NT2/D1 (cell line): Measurements from ENCODE around the gene ATAD3C.
"Not testable (repeated sequence)": the region's sequence is repeated elsewhere in the genome, so short reads cannot be mapped to it uniquely, and the experiment has no call there.

Experiments
- DNase-seq: peaks from one replicate; pipeline ENCODE4 v3.0.0-alpha.2; 2011; ENCODE audit warnings: low read depth, low spot score
- H3K27me3 ChIP-seq: 2 replicates; pipeline ENCODE4 v1.6.0; 2011; ENCODE audit warnings: mild to moderate bottlenecking; ENCODE audit not compliant: insufficient read length, insufficient read depth
- H3K36me3 ChIP-seq: 2 replicates; pipeline ENCODE4 v1.6.1; 2011; ENCODE audit warnings: mild to moderate bottlenecking, low read length, mixed read lengths; ENCODE audit not compliant: insufficient read depth, insufficient read length
- H3K4me1 ChIP-seq: 2 replicates; pipeline ENCODE4 v1.5.1; 2011; ENCODE audit not compliant: insufficient read depth, insufficient read length
- H3K4me3 ChIP-seq: 2 replicates; pipeline ENCODE4 v1.5.1; 2011; ENCODE audit warnings: low read depth; ENCODE audit not compliant: insufficient read length
- H3K9ac ChIP-seq: 2 replicates; pipeline ENCODE4 v1.6.0; 2011; ENCODE audit warnings: low read depth; ENCODE audit not compliant: insufficient read length
- H3K9me3 ChIP-seq: 2 replicates; pipeline ENCODE4 v1.5.1; 2011; ENCODE audit warnings: mild to moderate bottlenecking, low read length; ENCODE audit not compliant: insufficient read depth
- SUZ12 ChIP-seq: IDR thresholded peaks from 2 replicates; pipeline ENCODE4 v1.6.1; 2011; ENCODE audit not compliant: insufficient read length, insufficient read depth; ENCODE audit errors: extremely low read depth
- YY1 ChIP-seq: IDR thresholded peaks from 2 replicates; pipeline ENCODE4 v1.6.1; 2011; ENCODE audit not compliant: insufficient read length, insufficient read depth
- ZNF274 ChIP-seq: IDR thresholded peaks from 2 replicates; pipeline ENCODE4 v1.6.1; 2011; ENCODE audit warnings: mild to moderate bottlenecking, low read depth, low read length

Gene ATAD3C

DNA sequence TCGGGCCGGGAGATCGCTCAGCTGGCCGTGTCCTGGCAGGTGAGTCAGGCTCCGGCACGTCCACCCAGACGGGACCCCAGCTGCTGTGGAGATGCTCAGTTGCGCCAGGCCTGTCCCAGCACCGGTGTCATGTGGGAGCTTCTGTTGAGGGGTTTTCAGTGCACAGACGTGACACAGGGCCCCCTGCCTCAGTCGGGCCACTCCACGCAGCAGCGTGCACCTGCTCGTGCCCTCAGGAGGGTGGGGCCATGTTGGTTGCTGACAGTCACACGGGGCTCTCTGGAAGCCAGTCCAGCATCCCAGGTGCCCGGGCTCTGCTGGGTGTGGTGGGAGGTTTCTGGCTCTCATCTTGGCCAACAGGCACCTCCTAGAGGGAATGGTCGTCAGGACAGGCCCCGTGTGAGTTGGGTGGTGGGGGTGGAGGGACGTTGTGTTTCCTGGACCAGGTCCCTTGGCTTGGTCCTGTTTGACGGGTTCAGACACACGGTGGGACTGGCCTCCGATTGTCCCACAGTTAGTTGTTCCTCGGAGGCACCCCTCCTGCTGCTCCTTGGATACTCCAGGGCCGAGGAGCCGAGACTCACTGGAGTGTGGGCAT, 41.2 kb downstream of the ATAD3C start:
- TF ChIP-seq SUZ12: no peak
- no peak for TF ChIP-seq ZNF274
- TF ChIP-seq YY1: no peak
- Histone ChIP-seq H3K4me3 (no peak overlapping the region), H3K9ac (no peak overlapping the region), H3K9me3 (peaks cover 14% of the 10 kb centered on the region; the same call in 1 of the 2 replicates), H3K36me3 (peaks cover 73% of the 10 kb centered on the region), H3K27me3 (no peaks in the 10 kb centered on the region), H3K4me1 (no peaks in the 10 kb centered on the region)
- DNase-seq: no peak

DNA sequence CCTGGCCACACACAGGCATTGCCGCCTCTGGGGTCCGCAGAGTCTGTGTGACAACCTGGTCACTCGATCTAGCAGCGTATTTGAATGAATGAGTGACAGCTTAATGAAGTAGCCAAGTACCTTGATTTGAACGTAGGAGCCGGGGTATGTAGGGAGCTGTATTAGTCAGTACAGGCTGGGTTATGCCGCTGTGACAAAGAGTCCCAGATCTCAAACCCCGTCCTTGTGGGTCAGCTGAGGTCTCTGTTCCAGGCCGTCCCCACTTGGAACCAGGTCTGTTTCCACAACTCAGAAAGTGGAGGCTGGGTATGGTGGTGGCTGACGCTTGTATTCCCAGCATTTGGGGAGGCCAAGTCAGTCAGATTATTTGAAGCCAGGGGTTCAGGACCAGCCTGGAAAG, 42.1 kb downstream of the ATAD3C start:
- TF ChIP-seq ZNF274: no peak
- TF ChIP-seq SUZ12: no peak
- TF ChIP-seq YY1: no peak
- no peaks in the 10 kb centered on the region for H3K4me1 ChIP-seq
- peaks cover 72% of the 10 kb centered on the region for H3K36me3 ChIP-seq
- no peaks in the 10 kb centered on the region for H3K27me3 ChIP-seq
- peaks cover 14% of the 10 kb centered on the region; the same call in 1 of the 2 replicates for H3K9me3 ChIP-seq
- H3K9ac ChIP-seq: no peak overlapping the region
- DNase-seq: no peak
- no peak overlapping the region for H3K4me3 ChIP-seq

DNA sequence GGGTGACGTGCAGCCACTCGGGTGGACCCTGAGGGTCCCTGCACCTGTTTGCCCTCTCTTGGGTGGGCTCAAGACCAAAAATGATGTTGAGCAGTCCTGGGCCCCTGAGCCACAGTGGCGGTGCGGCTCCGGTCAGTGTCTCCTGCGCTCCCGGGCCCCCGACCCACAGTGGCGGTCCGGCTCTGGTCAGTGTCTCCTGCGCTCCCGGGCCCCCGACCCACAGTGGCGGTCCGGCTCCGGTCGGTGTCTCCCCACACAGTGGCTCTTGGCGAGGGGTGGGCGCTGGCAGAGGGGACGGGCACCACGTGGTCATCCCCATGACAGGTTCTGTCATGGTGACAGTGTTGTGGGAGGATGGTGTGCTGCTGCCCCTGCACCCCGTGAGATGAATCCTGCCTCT, 44.8 kb downstream of the ATAD3C start:
- DNase-seq, H3K9ac ChIP-seq, H3K27me3 ChIP-seq, H3K4me1 ChIP-seq, H3K4me3 ChIP-seq: not testable (repeated sequence)
- Histone ChIP-seq H3K9me3 (peaks cover 14% of the 10 kb centered on the region; the same call in 1 of the 2 replicates), H3K36me3 (peaks cover 52% of the 10 kb centered on the region)

- not testable (repeated sequence) for H3K27me3 ChIP-seq, H3K4me1 ChIP-seq, H3K4me3 ChIP-seq, H3K9ac ChIP-seq, DNase-seq
- H3K9me3 ChIP-seq: peaks cover 13% of the 10 kb centered on the region; the same call in 1 of the 2 replicates
- H3K36me3 ChIP-seq: peaks cover 43% of the 10 kb centered on the region
These were observed 46.0 kb downstream of the ATAD3C start for GRCh38 chr1:1495461-1495975.

DNA sequence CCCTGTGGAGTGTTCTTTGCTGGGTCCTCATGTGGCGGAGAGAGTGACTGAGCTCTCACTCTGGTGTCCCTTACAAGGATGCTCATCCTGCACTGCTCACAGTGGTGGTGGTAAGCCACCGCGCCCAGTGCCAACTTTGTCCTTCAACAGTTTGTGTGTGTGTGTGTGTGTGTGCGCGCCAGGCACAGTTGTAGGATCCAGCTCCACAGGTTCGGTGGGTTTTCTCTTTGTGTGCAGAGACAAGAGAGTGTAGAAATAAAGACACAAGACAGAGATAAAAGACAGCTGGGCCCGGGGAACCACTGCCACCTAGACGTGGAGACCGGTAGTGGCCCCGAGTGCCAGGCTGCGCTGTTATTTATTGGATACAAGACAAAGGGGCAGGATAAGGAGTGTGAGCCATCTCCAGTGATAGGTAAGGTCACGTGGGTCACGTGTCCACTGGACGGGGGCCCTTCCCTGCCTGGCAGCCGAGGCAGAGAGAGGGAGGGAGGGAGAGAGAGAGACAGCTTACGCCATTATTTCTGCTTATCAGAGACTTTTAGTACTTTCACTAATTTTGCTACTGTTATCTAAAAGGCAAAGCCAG, 55.4 kb downstream of the ATAD3C start:
- not testable (repeated sequence) for H3K9ac ChIP-seq, H3K27me3 ChIP-seq, H3K36me3 ChIP-seq, H3K4me1 ChIP-seq, H3K9me3 ChIP-seq, H3K4me3 ChIP-seq, DNase-seq

DNA sequence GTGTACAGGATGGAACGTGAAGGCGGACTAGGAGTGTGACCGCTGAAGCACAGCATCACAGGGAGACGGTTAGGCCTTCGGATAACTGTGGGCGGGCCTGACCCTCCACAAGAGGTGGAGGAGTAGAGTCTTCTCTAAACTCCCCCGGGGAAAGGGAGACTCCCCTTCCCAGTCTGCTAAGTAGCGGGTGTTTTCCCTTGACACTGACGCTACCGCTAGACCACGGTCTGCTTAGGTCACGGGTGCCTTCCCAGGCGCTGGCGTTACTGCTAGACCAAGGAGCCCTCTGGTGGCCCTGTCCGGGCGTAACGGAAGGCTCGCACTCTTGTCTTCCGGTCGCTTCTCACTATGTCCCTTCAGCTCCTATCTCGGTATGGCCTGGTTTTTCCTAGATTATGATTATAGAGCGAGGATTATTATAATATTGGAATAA, 55.9 kb downstream of the ATAD3C start:
- H3K36me3 ChIP-seq, H3K9ac ChIP-seq, H3K4me1 ChIP-seq, H3K9me3 ChIP-seq, DNase-seq, H3K4me3 ChIP-seq, H3K27me3 ChIP-seq: not testable (repeated sequence)

DNA sequence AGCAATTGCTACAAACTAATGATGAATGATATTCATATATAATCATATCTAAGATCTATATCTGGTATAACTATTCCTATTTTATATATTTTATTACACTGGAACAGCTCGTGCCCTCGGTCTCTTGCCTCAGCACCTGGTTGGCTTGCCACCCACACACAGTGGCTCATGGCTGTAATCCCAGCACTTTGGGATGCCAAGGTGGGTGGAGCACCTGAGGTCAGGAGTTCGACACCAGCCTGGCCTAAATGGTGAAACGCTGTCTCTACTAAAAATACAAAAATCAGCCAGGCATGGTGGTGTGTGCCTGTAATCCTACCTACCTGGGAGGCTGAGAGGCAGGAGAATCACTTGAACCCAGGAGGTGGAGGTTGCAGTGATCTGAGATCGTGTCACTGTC, 56.3 kb downstream of the ATAD3C start:
- not testable (repeated sequence) for H3K4me3 ChIP-seq, H3K36me3 ChIP-seq, DNase-seq, H3K9me3 ChIP-seq, H3K9ac ChIP-seq, H3K4me1 ChIP-seq, H3K27me3 ChIP-seq

GRCh38 chr1:1507305-1507704, 57.8 kb downstream of the ATAD3C start:
- no peaks in the 10 kb centered on the region for H3K27me3 ChIP-seq
- H3K36me3 ChIP-seq: no peaks in the 10 kb centered on the region
- DNase-seq: no peak
- H3K4me3 ChIP-seq: no peak overlapping the region
- H3K9me3 ChIP-seq: no peaks in the 10 kb centered on the region
- TF ChIP-seq SUZ12: no peak
- TF ChIP-seq YY1: no peak
- no peak for TF ChIP-seq ZNF274
- H3K9ac ChIP-seq: no peak overlapping the region
- no peaks in the 10 kb centered on the region for H3K4me1 ChIP-seq

DNA sequence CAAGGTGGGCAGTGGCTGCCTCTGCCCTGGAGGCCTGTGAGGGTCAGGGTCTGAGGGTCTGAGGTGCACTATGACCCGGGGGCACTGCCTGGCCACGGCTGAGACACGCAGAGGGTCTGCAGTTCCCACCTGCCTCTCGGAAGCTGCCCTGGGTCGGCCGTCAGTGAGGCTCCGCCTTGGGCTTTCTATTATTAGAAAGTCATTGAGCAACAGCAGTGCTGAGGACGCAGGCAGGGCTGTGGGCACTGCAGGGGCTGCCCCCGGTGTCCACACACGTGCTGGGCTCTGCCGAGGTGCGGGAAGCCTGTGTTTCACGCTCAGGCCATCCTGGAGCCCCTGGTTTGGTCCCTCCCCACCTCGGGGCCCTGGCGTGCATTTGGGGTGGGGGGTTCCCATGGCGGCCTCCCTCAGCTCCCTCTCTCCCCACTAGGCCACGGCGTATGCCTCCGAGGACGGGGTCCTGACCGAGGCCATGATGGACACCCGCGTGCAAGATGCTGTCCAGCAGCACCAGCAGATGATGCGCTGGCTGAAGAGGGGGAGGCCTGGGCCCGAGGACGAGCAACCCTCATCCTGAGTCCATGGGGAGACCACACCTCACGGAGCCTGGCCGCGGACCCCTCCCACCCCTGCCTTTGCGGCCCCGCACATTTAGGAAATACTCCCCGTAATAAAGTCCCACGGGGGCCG, 59.4 kb downstream of the ATAD3C start:
- DNase-seq: not testable (repeated sequence)

DNA sequence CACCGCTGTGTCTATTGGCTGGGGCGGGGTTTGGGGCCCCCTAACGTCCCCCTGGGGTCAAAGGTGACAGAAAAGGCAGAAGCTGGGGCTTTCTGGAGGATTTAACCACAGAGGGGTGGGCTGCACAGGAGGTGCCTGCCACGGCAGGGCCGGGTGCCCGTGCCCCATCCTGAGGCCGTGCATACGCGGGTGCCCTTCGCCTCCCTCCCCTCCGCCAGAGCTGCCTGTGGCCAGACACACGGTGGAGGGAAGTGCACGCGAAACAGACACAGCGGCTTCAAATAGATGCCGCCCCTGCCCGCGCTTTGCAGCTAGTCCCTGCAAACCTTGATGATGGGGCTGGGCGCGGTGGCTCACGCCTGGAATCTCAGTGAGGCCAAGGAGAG, 60.0 kb downstream of the ATAD3C start:
- H3K36me3 ChIP-seq, H3K4me1 ChIP-seq, H3K4me3 ChIP-seq, DNase-seq, H3K9me3 ChIP-seq, H3K9ac ChIP-seq, H3K27me3 ChIP-seq: not testable (repeated sequence)

More for the DNA sequence above, 59.4 kb downstream of the ATAD3C start:
- H3K9ac ChIP-seq, H3K9me3 ChIP-seq, H3K36me3 ChIP-seq, H3K4me1 ChIP-seq, H3K27me3 ChIP-seq, H3K4me3 ChIP-seq: not testable (repeated sequence)
